Liver (tissue), 3 donors: ENCODE measurements around the gene PIERCE2.
"Not testable (repeated sequence)": the region's sequence is repeated elsewhere in the genome, so short reads cannot be mapped to it uniquely, and the experiment has no call there.

Experiments
- CTCF ChIP-seq: fragments of 150-350 bp; IDR thresholded peaks from 2 replicates; pipeline ENCODE4 v1.5.1; 2017; ENCODE audit warnings: improper control_type of control experiment, low read depth, low read length; ENCODE audit not compliant: missing input control
- FOXA1 ChIP-seq: IDR thresholded peaks from 2 replicates; pipeline ENCODE4 v1.6.1; 2016; ENCODE audit warnings: antibody characterized with exemption
- GABPA ChIP-seq, 2 donors: IDR thresholded peaks in 1 of 2; conservative IDR thresholded peaks in 1 of 2; 2 replicates each; pipeline ENCODE4 v1.6.1; 2016; ENCODE audit warnings: antibody characterized with exemption in 2 of 2, mild to moderate bottlenecking in 1 of 2, moderate library complexity in 1 of 2
- HNF4G ChIP-seq: IDR thresholded peaks from 2 replicates; pipeline ENCODE4 v1.6.1; 2016; ENCODE audit warnings: antibody characterized with exemption
- JUND ChIP-seq, 2 donors: IDR thresholded peaks; 2 replicates each; pipeline ENCODE4 v1.6.1; 2016; ENCODE audit warnings: antibody characterized with exemption in 2 of 2
- MAX ChIP-seq: IDR thresholded peaks from 2 replicates; pipeline ENCODE4 v1.6.1; 2016; ENCODE audit warnings: antibody characterized with exemption
- NR2F2 ChIP-seq: IDR thresholded peaks from 2 replicates; pipeline ENCODE4 v1.6.1; 2016; ENCODE audit warnings: antibody characterized with exemption
- RAD21 ChIP-seq, 2 donors: IDR thresholded peaks; 2 replicates each; pipeline ENCODE4 v1.6.1; 2016; ENCODE audit warnings: antibody characterized with exemption in 2 of 2, mild to moderate bottlenecking in 2 of 2
- REST ChIP-seq: IDR thresholded peaks from 2 replicates; pipeline ENCODE4 v1.6.1; 2016; ENCODE audit warnings: antibody characterized with exemption, mild to moderate bottlenecking
- RXRA ChIP-seq, 2 donors: IDR thresholded peaks; 2 replicates each; pipeline ENCODE4 v1.6.1; 2017 to 2018; ENCODE audit warnings: antibody characterized with exemption in 2 of 2, mild to moderate bottlenecking in 1 of 2
- SP1 ChIP-seq: IDR thresholded peaks from 2 replicates; pipeline ENCODE4 v1.6.1; 2018; ENCODE audit warnings: antibody characterized with exemption, mild to moderate bottlenecking
- TAF1 ChIP-seq: conservative IDR thresholded peaks from 2 replicates; pipeline ENCODE4 v1.6.1; 2016; ENCODE audit warnings: antibody characterized with exemption, mild to moderate bottlenecking
- YY1 ChIP-seq: IDR thresholded peaks from 2 replicates; pipeline ENCODE4 v1.6.1; 2016; ENCODE audit warnings: antibody characterized with exemption, mild to moderate bottlenecking
- ZBTB33 ChIP-seq: IDR thresholded peaks from 2 replicates; pipeline ENCODE4 v1.6.1; 2016; ENCODE audit warnings: antibody characterized with exemption
- donor health status: healthy.
- donor health status: healthy.

- not testable (repeated sequence) for TF ChIP-seq RAD21 (IDR thresholded peaks at IDR 0.05); CTCF; FOXA1; YY1; TAF1; MAX; REST; SP1; NR2F2; GABPA (IDR thresholded peaks at IDR 0.05 in 1 of 2, conservative IDR thresholded peaks at IDR 0.05 in 1 of 2); ZBTB33; HNF4G; JUND (IDR thresholded peaks at IDR 0.05); RXRA (IDR thresholded peaks at IDR 0.05)
Observed at GRCh38 chr15:55408976-55409375, 681 bp downstream of the PIERCE2 start.
